COR-L47 (cell line): Measurements from ENCODE around the gene TRNAU1AP.

ENCODE experiments used
- DNase-seq: peaks from one replicate; lab custom pipeline; 2025; lab: John Stamatoyannopoulos, UW

The TRNAU1AP gene

GRCh38 chr1:28604962-28605361 lies 52.1 kb downstream of the TRNAU1AP start:
- DNase-seq: no peak

DNA sequence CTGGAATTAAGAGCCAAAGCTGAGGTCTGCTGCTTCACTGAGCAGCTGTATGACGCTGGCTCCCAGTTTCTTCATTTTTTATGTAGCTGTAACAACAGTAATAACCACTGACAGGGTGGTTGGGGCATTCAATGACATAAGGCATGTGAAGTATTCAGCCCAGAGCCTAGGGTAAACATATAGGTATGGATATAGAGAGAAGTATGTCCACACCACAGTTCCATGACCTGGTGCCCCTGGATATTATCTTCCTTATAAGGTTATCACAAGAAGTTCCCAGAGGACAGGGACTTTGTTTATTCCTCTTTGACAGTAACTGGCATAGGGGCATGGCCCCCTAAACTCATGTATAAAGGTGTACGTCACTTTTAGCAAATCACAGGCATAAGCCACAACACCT lies 53.9 kb downstream of the TRNAU1AP start:
- DNase-seq: no peak

DNA sequence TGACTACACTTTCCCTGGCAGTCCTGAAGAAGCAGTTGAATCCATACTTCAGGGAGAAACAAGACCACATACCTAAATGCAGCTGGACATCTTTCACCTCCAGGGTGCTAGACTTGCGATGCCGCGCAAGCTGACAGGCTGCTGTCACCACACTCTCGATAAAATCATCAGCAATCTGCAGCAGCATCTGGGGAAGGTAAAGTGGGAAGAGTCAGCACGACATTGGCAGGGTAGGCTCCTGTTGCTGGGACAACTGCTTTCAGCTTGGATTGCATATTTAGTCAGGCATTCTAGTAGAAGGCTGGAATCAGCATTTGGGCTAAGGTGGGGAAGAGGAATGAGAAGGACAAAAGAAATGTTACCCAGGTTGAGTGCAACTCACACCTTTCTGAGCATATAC lies 60.3 kb downstream of the TRNAU1AP start:
- DNase-seq: no peak
